GM19239 (cell line): ENCODE data around the gene SRSF2.
"Not testable (repeated sequence)": the region's sequence is repeated elsewhere in the genome, so short reads cannot be mapped to it uniquely, and the experiment has no call there.

Experiments
- DNase-seq: peaks from one replicate; pipeline ENCODE4 v3.0.0; 2011; ENCODE audit warnings: low spot score; ENCODE audit not compliant: insufficient read length
- FAIRE-seq: peaks from 2 replicates; lab custom pipeline; 2011; peaks lifted over from hg19 to GRCh38; lab: Jason Lieb, UNC

SRSF2 gene

DNA sequence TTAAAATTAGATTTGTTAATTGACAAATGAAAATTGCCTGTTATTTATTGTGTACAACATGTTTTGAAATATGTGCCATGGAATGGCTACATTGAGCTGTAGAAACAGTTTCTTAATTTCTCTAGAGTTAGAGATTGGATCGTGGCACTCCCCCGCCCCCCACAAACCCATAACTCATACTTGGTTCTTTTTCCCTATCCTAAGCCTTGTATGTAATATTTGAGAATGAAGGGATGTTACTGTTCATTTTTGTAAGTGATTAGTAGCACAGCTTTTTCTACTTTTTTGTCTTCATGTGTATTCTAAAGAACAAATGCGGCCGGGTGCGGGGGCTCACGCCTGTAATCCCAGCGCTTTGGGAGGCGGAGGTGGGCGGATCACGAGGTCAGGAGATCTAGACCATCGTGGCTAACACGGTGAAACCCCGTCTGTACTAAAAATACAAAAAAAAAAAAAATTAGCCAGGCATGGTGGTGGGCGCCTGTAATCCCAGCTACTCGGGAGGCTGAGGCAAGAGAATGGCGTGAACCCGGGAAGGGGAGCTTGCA, 2.5 kb upstream of the SRSF2 start:
- not testable (repeated sequence) for DNase-seq, FAIRE-seq

DNA sequence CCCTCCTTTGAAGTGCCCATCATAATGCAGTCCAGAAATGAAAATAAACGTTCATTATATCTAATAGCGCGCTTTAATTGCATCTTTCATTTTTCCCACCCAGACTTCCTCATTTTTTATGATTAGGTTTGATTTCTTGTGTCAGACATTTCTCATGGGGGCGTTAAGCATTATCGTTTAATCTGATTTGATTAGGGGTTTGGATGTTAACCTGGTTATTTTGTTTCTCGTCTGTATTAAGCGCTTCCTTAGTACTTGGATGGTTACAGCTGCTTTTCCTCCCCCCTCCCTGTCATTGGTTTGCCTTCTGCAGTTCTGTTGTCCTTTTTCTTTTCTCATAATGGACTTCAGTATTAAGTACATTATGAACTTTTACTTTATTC, 1.3 kb upstream of the SRSF2 start:
- FAIRE-seq, result no peak
- no peak for DNase-seq

DNA sequence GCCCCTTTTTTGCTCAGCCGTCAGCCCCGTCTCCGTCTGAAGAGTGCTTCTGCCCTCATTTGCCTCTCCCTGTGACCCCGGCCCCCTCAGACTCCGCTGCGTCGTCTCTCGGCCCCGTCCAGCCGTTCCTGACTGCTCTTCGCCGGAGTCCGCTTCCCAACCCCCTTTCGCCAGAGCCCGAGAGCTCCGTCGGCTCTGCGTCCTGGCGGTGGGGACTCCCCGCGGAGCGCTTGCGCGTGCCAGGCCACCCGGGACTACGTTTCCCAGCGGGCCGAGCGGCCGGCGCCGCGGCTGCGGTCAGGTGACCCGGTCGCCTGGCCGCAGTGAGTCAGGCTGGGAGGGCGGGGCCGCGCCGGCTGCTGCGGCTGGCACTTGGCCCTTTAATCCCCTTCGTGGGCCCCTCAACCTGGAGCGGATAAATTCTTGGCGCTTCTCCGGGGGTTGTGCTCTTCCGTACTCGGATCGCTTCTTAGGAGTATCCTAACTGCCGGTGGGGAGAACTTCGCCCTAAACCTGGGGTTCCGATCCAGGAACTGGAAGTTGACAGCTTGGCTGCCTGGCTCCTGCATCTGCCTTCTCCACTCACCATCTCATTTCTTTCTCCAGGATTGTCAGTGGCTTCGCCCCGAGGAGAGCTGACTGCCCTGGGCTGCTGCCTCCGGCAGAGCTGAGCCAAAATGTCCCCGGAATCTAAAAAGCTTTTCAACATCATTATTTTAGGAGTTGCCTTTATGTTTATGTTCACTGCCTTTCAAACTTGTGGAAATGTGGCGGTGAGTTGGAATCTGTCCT, 741 bp upstream of the SRSF2 start, which contains the start of gene MFSD11:
Gene MFSD11 (plus strand): TSS at position 444 of the 792 bp plus-strand sequence. CDS start 234 bp downstream, at position 678.
- FAIRE-seq (no peak), DNase-seq (peak; percentile 87)

DNA sequence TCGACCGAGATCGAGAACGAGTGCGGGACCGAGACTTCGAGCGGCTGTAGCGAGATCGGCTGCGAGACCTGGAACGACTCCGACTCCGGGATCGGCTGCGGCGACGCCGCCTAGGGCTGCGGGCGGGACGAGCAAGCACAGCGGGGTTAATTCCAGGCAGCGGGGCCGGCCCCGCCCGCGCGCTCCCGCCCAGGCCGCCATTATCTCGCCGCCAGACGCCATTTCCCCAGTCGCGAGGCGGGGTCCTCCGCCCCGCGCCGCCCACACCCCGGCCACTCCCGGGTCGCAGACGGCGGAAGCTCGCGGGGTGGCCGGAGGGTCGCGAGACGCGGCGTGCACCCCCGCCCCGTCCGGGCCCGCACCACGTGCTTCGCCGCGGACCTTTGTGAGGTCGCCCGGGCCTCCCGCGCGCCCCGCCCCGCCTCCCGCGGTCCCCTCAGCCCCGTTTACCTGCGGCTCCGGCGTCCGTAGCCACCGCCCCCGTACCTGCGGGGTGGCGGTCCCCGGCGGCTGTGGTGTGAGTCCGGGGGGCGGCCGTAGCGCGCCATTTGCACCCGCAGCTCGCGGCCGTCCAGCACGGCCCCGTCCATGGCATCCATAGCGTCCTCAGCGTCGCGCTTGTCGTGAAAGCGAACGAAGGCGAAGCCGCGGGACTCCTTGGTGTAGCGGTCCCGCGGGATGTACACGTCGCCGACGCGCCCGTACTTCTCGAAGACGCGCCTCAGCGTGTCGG, 616 bp downstream of the SRSF2 start:
- FAIRE-seq (no peak), DNase-seq (no peak)

DNA sequence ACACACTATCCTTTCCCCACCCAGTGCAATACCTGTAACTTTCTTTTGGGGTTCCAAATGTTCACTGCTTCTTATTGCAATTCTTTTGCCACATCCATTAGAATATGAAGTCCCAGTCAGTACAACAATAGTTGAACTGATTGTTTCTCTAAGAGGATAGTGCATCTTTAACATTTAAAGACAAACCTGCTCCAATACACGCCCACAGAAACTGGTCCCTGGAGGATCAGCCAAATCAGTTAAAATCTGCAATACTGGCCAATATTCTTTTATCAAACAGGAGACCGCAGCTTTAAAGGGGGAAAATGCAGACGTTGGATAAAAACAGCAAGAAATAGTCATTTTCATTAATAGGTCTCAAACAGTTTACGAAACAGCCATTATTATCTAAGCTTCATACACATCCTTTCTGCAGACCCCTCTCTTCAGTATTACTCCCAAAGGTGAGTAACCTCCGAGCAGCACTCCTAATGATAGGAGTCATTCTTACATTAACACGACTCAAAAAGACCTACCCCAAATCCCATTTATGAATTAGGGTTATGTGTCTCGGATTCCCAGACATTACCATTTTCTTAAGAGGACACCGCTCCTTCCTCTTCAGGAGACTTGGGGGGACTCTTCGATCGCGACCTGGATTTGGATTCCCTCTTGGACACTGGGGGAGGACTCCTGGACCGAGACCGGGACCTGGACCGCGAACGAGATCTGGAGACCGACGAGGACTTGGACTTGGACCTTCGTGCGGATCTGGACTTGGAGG, 1.4 kb downstream of the SRSF2 start:
- DNase-seq (no peak), FAIRE-seq (no peak)

DNA sequence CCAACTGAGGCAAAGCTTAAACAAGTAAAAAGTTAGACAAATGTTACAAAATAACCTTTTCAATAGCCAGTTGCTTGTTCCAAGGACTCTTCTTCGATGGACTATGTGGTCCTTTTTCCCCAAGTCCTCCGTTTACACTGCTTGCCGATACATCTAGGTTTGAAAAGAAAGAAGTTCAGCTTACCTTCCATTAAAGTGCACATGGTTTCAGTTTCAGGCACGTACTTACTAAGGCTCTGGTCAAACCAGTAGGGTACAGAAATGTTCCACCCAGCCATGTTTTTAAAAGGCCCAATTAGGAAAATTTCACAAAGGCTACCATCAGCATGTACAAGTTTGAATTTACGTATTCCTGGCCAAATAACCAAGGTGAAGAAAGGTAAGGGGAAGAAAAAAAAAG, 2.1 kb downstream of the SRSF2 start:
- no peak for DNase-seq
- peak; percentile 92 for FAIRE-seq

DNA sequence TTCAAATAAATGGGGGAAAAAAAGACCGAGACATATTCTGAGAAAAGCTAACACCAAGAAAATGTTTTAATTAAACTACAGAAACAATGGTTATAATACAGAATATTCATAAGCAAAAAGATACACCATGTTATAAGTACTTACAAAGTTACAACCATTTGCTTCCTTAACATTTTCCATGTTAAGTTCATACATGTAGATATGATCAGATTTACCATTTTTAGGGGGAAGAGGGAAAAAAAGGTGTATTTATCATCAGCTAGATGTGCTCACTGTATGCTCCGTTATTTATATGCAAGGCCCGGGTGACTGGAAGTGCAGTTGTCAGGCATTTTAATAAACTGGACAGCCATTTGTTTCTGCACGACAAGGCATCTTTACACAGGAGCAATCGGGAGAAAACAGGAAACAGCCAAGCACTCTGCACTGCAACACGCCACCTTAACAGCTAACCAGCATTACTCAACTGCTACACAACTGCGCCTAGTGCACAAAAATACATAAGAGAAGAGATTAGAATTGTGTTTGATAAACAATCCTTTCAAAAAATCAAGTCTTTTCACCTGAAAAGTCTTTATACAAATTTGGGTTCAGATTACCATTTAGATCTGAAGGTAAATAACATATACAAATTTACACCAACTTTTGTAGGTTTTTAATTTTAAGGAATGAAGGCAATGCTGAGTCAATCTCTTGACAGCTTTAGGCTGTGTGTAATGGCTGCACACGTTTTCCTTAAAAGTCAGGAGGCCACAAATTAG, 2.9 kb downstream of the SRSF2 start:
- DNase-seq (no peak), FAIRE-seq (peak; percentile 42)

DNA sequence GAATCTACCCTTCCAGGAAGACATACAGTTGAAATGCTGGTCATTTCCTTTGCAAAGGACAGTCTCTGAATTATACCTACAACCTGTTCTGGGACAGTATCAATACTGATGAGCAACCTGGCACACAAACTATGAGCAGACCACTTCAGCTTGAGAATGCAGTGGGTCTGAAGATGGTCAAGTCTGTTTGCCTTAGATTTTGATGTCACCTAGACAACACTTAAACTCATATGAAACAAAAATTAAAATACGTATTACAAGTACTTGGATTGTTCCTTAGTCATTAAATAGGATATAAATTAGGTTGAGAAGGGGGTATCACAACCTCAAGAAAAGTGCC, 3.5 kb downstream of the SRSF2 start:
- no peak for DNase-seq
- FAIRE-seq, result no peak

DNA sequence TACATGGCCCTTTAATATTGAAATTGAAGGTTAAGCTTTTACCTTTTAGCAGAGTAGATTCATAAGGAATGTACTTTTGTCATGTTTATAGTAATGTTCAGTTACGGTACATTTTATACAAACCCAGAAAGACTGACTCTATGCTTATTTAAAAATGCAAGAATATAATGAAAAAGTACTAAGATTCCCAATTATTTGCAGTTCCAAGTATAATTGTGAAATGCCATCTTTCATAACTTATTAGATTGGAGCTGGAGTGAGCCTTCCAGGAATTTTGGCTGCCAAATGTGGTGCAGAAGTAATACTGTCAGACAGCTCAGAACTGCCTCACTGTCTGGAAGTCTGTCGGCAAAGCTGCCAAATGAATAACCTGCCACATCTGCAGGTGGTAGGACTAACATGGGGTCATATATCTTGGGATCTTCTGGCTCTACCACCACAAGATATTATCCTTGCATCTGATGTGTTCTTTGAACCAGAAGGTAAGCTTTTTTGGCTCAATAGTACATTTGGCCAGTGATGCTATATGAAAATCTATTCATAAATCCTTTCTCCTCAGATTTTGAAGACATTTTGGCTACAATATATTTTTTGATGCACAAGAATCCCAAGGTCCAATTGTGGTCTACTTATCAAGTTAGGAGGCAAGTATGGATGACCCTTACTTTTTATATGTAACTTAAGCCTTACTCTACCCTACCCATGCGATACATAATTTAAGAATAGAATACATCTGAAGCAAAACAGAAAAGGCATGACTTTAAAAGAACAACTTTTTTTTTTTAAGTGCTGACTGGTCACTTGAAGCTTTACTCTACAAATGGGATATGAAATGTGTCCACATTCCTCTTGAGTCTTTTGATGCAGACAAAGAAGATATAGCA, 4.2 kb downstream of the SRSF2 start:
- no peak for FAIRE-seq
- DNase-seq, result no peak

DNA sequence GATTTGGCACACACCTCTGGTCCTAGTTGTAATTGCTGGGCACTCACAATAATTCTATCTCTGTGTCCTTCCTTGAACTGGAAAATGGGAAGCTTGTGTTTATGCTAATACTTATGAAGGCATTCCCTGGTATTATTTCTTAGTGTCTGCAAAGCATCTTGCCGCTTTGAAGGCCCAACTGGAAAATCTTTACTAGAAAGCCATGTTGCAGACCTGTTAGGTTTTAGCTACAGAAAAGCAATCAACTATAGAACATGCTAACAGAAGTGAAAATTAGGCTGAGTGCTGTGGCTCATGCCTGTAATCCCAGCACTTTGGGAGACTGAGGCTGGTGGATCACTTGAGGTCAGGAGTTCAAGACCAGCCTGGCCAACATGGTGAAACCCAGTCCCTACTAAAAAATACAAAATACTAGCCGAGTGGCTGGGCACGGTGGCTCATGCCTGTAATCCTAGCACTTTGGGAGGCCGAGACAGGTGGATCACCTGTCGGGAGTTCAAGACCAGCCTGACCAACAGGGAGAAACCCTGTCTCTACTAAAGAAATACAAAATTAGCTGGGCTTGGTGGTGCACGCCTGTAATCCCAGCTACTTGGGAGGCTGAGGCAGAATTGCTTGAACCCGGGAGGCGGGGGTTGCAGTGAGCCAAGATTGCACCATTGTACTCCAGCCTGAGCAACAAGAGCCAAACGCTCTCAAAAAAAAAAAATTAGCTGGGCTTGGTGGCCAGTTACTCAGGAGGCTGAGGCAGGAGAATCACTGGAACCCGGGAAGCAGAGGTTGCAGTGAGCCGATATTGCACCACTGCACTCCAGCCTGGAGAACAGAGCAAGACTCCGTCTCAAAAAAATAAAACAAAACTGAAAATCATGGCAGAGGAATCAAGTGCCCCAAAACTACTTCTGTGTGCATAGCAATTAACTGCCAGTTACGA, 5.1 kb downstream of the SRSF2 start:
- FAIRE-seq, DNase-seq: not testable (repeated sequence)

DNA sequence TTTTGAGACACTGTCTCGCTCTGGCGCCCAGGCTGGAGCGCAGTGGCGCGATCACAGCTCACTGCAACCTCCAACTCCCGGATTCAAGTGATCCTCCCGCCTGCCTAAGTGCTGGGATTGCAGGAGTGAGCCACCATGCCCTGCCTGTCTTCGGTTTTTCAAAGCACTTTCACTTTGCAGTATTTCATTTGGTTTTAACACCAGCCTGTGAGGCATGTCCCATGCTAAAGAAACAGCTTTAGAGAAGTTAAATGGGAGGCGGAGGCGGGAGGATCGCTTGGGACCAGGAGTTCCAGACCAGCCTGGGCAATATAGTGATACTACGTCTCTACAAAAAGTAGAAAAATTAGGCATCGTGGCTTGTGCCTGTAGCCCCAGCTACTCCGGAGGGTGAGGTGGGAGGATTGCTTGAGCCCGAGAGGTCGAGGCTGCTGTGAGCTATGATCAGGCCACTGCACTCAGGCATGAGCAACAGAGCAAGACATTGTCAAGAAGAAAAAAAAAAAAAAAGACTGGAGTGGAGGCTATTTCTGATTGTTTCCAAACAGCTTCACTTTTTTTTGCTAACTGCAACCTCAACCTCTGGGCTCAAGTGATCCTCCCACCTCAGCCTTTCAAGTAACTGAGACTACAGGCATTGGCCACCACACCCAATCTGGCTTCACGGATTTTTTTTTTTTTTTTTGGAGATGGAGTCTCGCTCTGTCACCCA, 9.2 kb downstream of the SRSF2 start:
- DNase-seq (no peak), FAIRE-seq (peak; percentile 75)

DNA sequence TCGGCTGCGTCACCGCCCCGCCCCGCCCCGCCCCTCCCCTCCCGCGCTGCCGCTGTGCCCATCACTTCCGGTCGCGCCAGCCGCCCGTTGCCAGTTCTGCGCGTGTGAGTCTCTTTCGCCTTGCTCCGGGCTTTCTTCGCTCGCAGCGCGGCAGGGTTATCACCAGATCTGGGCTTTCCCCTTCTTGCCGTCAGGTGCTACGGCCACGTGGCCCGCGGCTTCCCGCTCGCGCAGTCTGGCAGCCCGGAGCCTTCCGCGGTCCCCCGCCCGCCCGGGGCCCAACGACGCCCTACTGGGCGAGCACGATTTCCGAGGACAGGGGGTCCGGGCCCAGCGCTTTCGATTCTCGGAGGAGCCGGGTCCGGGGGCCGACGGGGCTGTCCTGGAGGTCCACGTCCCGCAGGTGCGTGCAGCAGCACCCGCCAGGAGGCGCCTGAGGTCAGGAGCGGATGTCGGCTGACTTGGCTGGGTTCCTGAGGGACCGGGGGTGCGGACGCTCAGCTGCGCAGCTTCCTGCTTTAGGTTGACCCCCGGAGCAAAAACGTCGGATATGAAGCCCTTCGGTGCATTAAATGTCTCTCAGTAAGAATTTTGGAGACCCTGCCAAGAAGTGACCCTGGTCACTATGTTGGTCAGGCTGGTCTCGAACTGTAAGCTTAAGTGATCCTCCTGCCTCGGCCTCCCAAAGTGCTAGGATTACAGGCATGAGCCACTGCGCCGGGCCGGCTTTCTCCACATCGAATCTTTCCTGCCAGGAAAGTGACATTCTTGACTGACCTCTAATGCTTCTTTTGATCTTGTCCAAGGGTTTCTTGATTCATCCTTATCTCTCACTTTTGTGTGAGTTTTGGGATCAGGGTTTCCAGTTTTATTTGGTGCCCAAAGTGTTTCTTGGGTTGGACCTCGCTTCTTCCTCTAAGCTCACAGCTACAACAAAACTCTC, 10.1 kb downstream of the SRSF2 start, which contains the start of gene METTL23:
Gene METTL23 (plus strand): TSS at position 64 of the 943 bp plus-strand sequence. CDS start 2,872 bp downstream, outside the sequence.
- no peak for DNase-seq
- no peak for FAIRE-seq

DNA sequence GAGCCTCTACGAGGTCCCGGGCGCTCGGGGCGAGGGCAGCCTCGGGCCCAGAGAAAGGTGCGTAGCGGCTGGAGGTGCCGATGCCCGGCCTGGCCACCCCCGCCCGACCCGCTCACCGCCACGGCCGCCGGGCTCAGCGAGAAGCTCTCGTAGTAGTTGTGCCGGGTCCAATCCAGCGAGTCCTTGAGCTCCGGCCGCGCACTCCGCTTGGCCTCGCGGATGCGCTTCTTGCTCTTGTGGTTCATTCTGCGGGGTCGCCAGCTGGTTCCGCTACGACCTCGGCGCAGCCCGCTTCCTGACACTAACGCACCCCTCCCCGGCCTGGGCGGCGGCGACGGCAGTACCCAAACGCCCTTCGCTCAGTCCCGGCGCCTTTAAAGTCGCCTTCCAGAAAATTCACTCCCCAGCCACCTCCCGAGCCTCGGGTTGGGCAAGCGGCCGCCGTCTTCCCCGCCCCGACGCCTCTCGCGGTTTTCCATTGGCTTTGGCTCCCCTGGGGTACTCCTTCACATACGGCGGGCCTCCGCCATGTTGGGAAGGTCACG, 10.8 kb downstream of the SRSF2 start, which contains the start of gene JMJD6:
Gene JMJD6 (minus strand): TSS at position 376 of the 545 bp plus-strand sequence. CDS start 131 bp downstream, at position 245.
- DNase-seq, result peak; percentile 86
- FAIRE-seq, result peak; percentile 91

DNA sequence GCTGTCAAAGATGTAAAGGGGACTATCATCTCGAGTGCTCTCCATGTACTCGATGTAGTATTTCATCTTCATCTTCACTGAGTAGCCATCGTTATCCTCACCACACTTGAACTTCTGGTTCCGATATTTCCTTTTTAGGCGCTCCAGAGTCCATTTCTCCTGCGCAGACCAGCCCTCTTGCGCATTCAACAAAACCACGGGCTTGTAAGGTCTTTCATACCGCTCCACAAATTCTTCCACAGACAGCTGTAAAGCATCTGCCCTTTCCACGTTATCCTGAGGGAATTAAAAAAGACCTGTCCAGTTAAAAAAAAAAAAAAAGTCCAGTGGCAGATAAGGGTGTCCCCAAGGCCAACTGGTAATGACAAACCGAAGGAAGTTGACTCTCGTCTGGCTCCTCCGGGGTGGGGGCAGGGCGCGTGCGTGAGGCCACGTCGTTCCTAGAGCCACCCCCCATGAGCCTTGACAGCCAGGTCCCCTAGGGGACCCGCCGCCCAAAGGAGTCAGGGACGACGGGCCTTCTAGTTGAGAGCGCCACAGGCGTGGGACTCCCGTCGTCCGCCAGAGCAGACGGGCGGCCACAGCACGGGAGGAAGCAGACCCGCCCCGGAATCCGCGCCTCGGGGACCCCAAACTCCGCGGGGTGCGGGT, 11.4 kb downstream of the SRSF2 start:
- FAIRE-seq, result peak; percentile 33
- DNase-seq, result no peak

DNA sequence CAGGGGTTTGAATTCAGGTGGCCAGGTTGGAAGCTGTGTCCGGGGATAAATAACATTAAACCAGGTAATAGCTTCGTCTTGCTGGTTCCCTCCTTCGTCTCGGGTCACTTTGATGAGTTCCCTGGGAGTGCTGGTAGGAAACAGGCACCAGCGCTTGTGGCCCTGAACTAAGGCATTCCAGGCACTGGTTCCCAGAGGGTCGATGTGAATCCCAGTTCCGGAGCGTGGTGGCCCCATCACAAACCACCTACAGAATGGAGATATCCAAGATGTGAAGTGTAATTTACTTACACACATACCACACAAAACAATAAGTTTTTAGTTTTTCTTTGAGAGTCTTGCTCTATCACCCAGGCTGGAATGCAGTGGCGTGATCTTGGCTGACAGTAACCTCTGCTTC, 13.3 kb downstream of the SRSF2 start:
- no peak for FAIRE-seq
- no peak for DNase-seq
